HG03280 (cell line): ENCODE measurements around the gene TBL2.
"Not testable (repeated sequence)": the region's sequence is repeated elsewhere in the genome, so short reads cannot be mapped to it uniquely, and the experiment has no call there.

Source experiments
- ATAC-seq: cut with Tn5 transposase; IDR thresholded peaks from one replicate; pipeline ENCODE4 v1.9.1; 2021; ENCODE audit warnings: mild to moderate bottlenecking, moderate library complexity; ENCODE audit not compliant: unreplicated experiment

Gene TBL2

GRCh38 chr7:73606801-73607691, 28.7 kb upstream of the TBL2 start:
- ATAC-seq = no peak

- no peak for ATAC-seq
Measured at GRCh38 chr7:73605601-73606220, 27.3 kb upstream of the TBL2 start.

GRCh38 chr7:73602721-73603651, 24.6 kb upstream of the TBL2 start:
- no peak for ATAC-seq

GRCh38 chr7:73599916-73600315, 21.5 kb upstream of the TBL2 start:
- ATAC-seq = no peak

GRCh38 chr7:73599151-73599882, 20.9 kb upstream of the TBL2 start:
- no peak for ATAC-seq

GRCh38 chr7:73597978-73598782, 19.8 kb upstream of the TBL2 start:
- no peak for ATAC-seq

- ATAC-seq = no peak
Measured at GRCh38 chr7:73596191-73597065, 18.0 kb upstream of the TBL2 start.

- no peak for ATAC-seq
Measured at GRCh38 chr7:73595358-73595757, 17.0 kb upstream of the TBL2 start.

- no peak for ATAC-seq
Measured at GRCh38 chr7:73593207-73594045, 15.0 kb upstream of the TBL2 start.

- ATAC-seq = no peak
Measured at GRCh38 chr7:73586911-73587310, 8.5 kb upstream of the TBL2 start.

GRCh38 chr7:73585196-73585595, 6.8 kb upstream of the TBL2 start:
- no peak for ATAC-seq

GRCh38 chr7:73582664-73583202, 4.4 kb upstream of the TBL2 start:
- ATAC-seq = no peak

- ATAC-seq = not testable (repeated sequence)
Measured at GRCh38 chr7:73581006-73581405, 2.6 kb upstream of the TBL2 start.

- peak; percentile 16 for ATAC-seq
Measured at GRCh38 chr7:73577627-73578341, 595 bp downstream of the TBL2 start.

GRCh38 chr7:73573791-73574190, 4.6 kb downstream of the TBL2 start:
- ATAC-seq = no peak

GRCh38 chr7:73573276-73573675, 5.1 kb downstream of the TBL2 start:
- ATAC-seq = no peak

- ATAC-seq = no peak
Measured at GRCh38 chr7:73572767-73573186, 5.6 kb downstream of the TBL2 start.
